GM19351 (cell line): ENCODE measurements around the gene NRCAM.

ENCODE experiments used
- ATAC-seq: cut with Tn5 transposase; IDR thresholded peaks from one replicate; pipeline ENCODE4 v1.9.1; 2021; ENCODE audit warnings: mild to moderate bottlenecking, moderate library complexity; ENCODE audit not compliant: unreplicated experiment

Gene NRCAM

DNA sequence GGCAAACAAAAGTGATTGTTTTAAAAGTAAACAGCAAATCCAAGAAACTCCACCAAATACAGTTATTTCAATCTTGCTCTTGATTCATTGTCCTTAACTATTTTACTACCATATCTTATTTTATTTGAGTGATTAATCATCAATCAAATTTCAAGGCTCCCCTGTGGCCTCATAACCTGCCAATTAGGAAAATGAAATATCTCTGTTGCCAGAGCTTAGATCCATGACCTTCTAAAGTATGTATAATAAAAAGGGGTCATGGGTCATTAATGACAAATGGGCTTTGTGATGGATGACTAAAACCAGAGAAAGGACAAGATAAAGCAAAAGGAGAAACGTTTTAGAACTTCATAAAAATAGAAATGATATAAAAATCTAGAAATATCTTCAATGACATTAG, 28.5 kb downstream of the NRCAM start:
- ATAC-seq, result no peak

DNA sequence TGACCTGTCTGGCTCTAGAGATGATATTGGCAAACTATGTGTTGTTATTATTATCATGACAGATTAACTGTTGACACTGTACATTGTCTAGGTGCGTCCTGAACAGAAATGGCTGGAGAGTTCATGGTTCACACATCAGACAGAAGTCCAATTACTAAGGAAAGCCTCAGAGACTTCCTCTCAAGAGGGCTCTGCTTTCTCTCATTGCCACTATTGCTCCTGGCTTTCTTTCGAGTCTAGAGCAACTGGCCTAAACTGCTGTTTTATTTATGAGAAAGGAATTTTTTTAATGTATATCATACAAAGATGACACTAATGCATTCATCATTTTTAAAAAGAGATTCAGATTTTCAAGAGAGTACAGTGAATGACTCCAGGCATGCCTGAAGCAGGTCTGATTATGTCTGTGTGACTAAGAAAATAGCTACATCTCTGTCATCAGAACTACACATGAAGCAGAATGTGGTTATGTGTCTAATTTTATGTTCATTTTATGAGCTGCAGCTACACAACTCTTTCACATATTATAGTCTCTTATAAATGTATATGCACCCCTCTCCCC, 30.4 kb downstream of the NRCAM start:
- ATAC-seq, result no peak

DNA sequence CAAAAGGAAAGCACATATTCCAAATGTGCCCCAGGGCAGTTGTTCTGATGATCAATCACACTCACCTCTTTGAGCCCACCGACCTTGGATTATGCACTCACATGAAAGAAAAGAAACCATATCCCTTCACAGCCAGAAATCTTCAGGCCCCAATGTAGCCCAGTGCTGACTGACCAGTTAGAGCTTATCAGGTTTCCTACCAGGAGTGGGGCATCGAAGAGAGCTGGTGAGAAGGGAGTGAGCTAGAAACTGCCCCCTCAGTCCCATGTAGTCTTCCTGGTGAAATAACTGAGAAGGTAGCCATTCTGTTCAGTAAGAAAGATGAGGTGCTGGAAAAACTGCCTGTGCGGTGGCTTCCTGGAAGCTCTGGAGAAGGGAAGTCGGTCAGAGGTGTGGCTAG, 32.2 kb downstream of the NRCAM start:
- no peak for ATAC-seq

DNA sequence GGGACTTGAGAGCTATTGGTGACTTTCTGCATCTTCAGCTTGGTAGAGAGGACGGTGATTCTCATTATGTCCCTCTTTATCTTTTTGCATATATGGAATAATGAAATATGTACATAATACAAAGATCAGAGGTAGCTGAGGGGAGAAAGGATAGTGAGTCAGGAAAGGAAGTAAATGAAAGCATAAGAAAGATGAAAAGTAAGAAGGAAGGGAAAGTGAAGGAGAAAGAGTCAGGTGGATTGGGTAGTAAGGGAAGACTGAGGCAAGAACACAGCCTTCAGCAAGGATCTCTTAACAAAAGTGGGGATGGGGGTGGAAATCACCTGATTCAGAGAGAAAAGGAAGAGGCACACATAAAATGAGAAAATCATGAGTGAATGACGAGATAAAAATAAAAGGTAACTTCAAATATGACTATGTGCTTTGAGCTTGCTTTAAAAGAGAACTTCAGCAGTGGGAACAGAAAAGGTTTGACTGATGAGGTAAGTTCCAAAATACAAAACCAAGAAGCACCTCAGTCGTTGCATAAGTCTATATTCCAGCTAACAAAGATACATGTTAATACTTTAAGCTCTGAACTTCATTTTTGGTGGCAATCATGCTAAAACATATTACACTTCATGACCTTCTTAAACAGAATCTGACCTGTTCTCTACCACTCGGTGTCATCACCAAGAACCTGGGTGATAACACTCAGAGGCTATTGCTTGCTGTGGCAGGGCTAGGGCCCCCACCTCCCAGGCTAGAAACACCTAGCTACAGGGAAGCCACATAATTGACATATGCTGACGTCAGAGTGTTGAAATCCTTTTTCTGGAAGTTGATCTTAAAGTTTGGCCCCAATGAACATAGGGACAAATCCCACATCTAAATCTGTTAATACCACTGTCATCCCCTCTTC, 32.9 kb downstream of the NRCAM start:
- peak; percentile 45 for ATAC-seq

DNA sequence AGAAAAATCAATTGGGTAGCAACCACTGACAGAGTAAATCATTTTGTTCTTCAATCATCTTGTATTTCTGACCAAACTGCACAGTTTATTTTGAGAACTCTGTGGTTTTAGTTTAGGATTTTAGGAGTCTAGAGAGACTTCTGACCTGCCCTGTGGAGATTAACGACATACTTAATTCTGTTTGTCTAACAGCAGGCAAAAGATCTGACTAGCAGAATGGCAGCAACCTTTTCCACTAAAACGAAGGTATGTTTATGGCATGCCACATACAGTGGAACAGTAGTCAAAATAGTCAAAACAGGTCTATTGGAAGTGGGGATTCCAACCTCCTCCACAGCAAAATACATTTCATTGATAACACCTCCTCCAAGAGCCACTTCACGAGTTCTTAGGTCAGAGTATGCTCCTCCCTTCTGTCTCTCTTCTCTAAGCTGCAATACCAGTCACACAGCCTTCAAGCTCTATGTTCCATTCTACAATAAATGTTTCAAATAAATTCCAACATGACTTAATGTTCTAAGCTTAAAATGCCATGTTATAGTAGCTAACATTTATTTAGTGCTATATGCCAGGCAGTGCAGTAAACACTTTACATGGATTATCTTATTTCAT, 34.4 kb downstream of the NRCAM start:
- no peak for ATAC-seq

DNA sequence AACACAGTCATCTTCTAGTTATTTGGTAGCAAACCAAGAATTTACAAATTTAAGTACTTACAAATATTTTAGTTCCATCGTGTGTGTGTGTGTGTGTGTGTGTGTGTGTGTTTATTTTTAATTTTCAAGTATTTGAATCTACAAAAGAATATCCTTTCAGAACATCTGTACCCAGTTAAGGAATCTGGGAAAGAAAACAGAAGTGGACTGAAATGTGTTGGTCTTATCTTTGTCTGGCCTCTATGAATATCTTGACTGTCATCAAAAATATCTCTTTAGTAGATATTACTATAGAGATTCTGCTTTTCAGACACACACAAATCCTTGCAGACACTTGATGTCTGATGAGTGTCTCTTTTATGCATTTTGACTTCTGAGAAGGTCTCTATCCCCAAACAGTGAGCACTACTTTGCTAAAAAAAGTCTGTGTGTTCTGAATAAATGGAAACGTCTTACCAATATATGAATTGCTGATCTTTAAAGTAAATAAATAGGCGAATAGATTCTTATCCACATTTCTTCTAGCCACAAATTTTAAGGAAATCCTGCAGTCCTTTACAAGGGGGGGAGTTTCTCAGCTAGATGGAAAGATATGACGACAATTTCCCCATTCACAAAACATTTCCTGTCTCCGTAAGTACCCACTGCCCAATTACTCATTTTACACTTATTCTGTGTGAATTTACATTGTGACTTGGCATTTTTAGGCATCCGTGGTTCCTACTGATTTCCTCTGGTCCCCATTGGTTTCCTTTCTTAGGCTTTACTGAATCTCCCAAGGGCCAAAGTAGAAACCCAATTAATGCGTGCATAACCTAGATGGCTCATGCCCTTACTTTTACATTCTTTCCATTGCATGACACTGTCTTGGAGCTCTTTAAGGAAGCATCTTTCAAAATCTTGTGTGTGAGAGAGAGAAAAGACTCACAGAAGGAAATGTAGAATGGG, 36.0 kb downstream of the NRCAM start:
- no peak for ATAC-seq

DNA sequence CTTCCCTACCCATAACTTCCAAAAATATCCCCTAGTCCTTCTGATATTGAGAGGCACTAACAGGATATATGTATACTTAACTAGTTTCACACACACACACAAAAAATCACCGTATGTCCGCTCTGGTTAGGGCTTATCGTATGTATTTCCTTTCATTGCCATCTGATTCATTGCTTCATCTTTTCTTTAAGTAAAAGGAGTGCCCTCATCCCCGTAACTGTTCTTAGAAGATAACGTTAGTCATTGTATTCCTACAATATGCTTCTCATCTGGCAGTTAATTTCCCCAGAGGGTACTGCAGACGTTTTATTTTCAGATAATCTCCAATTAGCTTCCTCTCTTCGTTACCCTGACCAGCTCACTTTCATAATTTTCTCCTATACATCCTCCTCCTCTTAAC, 37.3 kb downstream of the NRCAM start:
- ATAC-seq, result no peak

DNA sequence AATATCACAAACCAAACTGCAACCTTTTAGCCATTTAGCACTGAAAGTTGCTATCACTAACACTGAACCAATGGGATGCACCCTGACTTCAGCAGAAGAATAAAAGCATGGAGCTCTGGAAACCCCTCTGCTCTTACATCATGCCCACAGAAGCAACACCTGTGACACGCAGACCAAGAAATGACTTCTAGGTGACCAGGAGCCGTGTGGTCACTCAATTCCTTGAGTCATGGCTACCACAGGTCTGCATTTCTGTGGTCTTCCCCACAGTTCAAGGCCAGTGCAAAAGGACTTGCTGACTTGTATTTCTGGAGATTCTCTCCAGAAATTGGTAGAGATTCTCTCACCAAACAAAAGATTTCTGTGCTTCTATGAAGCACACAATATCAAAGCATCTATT, 38.3 kb downstream of the NRCAM start:
- ATAC-seq, result no peak

DNA sequence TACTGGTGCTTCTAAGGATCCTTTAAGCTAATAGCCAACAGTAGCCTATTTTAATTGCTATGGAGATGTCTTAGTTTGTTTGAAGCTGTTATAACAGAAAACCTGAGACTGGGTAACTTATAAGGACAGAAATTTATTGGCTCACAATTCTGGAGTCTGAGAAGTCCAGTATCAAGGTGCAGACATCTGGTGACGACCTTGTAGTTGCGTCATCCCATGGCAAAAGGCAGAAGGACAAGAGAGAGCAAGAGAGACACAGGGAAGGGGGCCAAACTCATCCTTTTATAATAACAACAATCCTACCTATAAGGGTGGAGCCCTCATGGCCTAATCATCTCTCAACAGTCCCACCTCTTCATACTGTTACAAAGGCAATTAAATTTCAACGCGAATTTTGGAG, 39.1 kb downstream of the NRCAM start:
- ATAC-seq, result no peak

DNA sequence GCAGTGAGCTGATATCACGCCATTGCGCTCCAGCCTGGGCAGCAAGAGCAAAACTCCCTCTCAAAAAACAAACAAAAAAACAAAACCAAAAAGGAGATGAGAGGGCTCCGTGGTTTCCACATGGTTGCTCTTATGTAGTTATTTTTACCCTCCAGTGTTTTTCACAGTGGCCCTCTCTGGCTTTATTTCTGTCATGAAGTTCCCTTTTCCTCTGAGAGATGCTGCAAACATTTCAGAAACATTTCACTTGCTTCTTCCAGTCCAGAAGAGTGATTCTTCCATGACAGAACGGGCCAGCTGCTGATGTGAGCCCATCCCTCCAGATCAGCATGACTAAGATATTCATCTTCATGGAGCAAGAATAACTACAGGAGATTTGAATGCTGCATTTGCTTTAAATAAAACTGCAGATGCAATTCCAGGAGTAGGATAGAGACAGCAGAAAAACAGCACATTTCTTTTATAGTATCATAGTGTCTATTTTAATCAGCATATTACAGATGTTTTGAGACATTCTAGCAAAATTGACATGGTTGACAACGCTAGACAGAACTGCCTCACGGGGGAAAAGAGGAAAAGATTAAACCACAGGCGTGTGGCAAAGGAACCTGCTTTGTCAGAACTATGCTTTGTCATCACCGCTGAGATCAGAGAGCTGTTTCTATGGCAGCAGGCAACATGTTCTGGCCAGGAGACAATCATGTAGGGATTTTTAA, 40.3 kb downstream of the NRCAM start:
- ATAC-seq, result peak; percentile 80

DNA sequence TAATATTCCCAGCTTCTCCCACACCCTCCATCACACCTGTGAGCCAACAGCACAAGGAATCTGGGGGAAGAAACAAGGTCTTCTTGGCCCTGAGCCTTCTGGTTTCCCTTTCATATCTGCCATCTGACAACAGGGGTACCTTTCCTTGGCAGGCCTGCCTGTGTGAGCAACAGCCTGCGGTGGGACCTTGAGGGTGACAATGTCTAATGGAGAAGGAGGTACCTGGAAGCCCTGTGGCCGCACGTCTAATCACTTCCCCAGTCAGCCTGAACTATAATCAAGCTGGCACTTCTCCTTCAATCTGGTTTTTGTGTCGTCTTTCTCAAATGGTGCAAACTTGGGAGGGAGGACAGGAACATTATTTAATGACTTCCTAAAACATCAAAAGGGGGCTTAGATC, 41.2 kb downstream of the NRCAM start:
- ATAC-seq, result no peak

DNA sequence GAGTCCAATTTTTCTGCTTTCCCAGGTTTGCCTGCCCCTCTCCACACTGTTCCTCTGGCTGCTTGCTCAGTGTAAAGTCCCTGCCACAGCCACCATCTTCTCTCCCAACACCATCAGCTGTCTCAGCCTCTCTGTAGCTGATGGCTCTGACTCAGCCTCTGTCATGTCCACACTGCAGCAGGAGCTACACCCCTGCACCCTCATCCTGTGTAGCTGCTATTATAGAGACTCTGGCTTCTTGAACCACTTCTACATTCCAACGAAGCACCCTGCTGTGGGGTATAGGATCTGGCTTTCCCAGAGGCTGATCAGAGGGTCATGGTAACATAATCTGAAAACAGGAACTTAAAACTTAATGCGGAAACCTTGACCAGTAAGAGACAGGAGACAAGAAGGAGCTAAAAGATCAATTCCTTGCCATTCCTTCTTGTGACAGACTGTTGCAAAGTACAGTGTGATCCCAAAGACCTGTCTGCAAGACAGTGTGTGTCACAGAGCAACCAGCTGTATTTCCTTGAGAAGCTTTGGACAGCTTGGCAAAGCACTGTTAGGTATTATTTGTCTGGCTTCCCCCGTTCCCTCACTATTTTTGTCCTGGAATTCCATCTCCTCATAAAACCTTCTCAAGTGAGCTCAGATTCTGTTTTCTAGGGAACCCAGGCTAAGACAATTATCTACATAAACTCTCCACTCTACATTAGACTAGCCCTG, 42.3 kb downstream of the NRCAM start:
- no peak for ATAC-seq

DNA sequence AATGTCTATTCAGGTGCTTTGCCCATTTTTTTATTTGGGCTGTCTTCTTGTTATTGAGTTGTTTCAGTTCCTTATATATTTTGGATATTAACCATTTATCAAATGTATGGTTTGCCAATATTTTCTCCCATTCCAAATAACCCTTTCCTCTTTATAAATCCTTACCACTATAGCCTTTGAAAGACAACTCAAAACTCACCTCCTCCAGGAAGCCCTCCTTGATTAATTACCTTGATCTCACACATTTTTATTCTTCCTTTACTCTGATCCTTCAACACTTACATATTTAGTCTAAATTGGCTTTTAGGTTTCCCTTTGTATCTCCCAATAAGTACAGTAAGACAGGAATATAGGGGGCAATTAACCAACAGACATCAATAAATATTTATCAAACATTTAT, 42.9 kb downstream of the NRCAM start:
- ATAC-seq, result no peak

DNA sequence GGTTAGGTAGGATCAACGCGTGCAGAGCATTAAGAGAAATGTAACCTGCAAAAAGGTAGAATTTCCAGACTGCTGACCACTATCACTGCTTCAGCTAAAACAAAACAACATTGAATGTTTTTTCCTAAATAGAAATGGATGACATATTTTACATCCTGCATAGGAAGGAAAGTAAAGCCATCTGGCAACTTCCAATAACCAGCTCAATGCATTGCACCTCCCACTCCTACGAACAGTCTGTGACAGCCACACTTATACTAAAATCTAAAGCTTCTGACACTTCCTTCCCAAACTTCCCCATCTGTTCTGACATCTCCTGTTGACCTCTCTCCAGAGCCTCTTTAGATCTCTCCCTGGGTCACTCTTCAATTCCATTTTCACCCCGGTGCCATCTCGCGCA, 47.1 kb downstream of the NRCAM start:
- ATAC-seq, result no peak

DNA sequence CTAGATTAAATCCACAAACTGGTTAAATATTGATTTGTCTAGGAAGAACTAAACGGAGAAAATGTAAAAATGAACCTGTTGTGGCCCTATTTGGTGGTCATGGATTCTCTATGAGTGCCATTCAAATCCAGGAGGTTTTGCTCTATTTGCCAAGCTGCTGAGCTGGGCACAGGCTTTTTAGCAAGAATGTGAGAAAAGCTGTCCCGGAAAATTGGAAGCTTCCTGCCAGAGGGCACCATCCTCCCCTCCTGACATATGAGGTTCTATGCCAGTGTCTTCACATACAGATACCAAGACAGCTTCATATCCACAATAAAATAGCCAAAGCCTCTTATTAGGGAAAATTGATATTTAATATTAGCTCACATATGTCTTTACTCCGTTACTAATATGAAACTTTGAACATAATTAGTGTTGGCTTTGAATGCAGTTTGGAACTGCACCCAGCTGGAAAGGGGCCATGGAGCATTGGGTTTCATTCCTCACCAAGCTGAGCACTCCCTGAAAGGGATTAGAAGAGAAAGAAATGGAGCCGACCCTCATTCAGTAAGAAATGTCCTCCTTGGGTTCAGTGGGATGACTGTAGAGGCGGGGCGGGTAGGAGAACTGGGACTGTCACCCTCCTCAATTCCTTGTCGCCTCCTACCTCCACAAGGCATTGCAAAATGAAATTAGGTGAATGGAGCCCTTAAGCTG, 47.8 kb downstream of the NRCAM start:
- no peak for ATAC-seq

DNA sequence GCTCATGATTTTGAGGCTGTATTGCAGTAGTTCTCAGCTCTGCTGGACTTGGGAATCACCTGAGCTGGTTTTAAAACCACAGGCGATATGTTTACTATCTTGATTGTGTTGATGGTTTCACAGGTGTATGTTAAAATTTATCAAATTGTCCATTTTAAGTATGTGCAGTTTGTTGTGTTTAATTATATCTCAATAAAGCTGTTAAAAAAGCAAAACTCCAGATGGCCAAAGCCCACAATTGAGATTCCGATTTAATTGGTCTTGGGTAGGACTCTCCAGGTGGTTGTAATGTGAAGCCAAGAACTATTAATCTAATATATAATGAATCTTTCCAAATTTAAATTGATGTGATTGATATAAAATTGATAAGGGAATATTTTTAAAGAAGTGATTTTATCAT, 48.6 kb downstream of the NRCAM start:
- ATAC-seq, result no peak

DNA sequence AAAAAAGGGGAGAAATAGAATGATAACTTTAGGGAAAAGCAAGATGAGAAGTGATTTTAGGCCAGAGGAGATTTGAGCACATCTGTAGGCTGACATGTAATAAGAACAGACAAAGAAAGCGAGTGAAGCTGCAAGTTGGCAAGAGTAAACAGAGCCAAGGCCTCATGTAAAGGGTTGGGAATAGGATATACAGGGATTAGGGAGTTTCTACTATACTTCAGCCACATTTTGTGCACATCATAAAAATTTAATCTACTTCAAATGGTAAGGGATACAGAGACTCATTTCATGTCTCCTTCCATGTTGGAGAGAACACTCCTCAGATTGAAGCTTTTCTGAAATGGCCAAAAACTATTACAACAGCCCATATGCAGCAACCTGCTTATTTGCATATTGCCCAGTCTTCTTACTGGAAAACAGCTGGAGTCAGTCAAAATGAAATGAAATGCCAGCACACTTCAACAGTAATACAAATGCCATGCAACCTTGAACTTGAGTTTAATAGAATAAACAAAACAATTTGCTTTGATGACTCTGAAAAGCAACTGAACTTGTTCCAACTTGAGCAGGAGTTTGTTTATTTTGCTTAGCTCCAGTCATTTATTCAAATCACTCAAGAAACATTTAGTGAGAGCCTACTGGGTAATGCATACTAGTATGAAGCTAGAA, 49.9 kb downstream of the NRCAM start:
- ATAC-seq, result no peak

DNA sequence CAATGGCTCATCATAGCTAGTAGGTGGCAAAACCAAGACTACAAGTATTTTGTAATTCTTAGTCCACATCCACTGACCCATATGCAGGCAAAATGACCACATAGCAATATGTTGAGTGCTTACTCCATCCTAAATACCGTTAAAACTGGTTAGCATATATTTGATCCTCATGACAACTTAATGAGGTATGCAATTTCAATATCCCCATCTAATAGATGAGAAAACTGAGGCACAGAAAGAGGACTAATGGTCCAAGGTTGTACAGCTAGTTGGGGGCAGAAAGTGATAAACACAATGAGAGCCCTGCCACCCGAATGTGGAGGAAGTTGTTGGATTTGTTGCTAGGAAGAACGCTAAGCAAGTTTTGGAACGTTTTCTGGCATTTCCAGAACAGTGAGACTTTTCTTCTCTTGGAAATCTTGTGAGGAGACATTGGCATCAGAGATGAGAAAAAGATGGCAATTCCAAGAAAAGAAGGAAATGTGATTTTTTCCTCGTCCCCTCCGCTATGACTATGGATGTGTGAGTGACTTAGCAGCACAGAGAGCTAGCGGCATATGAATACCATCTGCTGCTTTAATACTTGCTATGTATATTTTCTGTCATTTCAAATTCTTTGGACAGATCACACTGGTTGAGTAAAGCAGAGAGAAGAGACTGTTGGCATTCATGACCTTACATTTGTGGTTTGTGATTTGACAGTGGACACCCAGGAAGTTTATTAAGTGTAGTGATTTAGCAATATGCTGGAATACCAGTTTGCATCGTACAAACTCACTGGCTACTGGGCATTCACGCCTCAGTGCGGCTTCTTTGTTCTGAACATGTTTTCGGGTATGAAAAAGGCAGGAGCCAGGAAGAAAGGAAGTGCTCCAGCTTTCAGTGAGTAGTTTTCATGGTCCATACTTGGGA, 51.5 kb downstream of the NRCAM start:
- no peak for ATAC-seq
